Natural killer cell (primary cell): Measurements from ENCODE around the gene NPW. TPM values are rescaled to one million over a fixed set of nuclear protein-coding genes. Genes with fewer than 3 reads are reported as not detected.

ENCODE experiments used
- ATAC-seq, 3 donors: fragments of 150-1000 bp in 2 of 3; fragments of 200-7000 bp in 1 of 3; cut with Tn5 transposase; 1 replicate in 1 of 3; 2 replicates in 2 of 3; pipeline ENCODE4 v1.10.0; 2021; ENCODE audit warnings: mild to moderate bottlenecking in 2 of 3, moderate library complexity in 2 of 3
- DNase-seq, 2 donors: peaks; one replicate each; pipeline versions ENCODE4 v3.0.0 to v3.0.0-alpha.2; 2013 to 2021; ENCODE audit warnings: mixed read lengths in 1 of 2
- H3K27ac ChIP-seq: one replicate; pipeline ENCODE4 v1.5.1; 2013; ENCODE audit warnings: mild to moderate bottlenecking, low read length
- H3K27me3 ChIP-seq: one replicate; pipeline ENCODE4 v1.6.1; 2013; ENCODE audit warnings: low read length; ENCODE audit not compliant: control insufficient read depth, insufficient read depth
- H3K36me3 ChIP-seq: one replicate; pipeline ENCODE4 v1.6.1; 2013; ENCODE audit warnings: low read length; ENCODE audit not compliant: control insufficient read depth, insufficient read depth
- H3K4me1 ChIP-seq: one replicate; pipeline ENCODE4 v1.6.1; 2013; ENCODE audit warnings: low read length; ENCODE audit not compliant: control insufficient read depth, insufficient read depth
- H3K4me3 ChIP-seq: one replicate; pipeline ENCODE4 v1.5.1; 2013; ENCODE audit warnings: low read length
- H3K9me3 ChIP-seq: one replicate; pipeline ENCODE4 v1.6.1; 2013; ENCODE audit warnings: low read length; ENCODE audit not compliant: control insufficient read depth, insufficient read depth
- H3K27ac Mint-ChIP-seq, 2 donors: one replicate each; pipeline ENCODE4 v1.8.0; 2022; ENCODE audit warnings: mild to moderate bottlenecking in 2 of 2, mixed read lengths in 2 of 2, moderate library complexity in 1 of 2
- H3K27me3 Mint-ChIP-seq, 2 donors: one replicate each; pipeline ENCODE4 v1.8.0; 2022; ENCODE audit warnings: low read depth in 2 of 2, mixed read lengths in 2 of 2
- H3K36me3 Mint-ChIP-seq: one replicate; pipeline ENCODE4 v1.8.0; 2022; ENCODE audit warnings: mixed read lengths
- H3K4me1 Mint-ChIP-seq, 2 donors: one replicate each; pipeline ENCODE4 v1.8.0; 2022; ENCODE audit warnings: mixed read lengths in 2 of 2
- H3K4me3 Mint-ChIP-seq: one replicate; pipeline ENCODE4 v1.8.0; 2022; ENCODE audit warnings: mild to moderate bottlenecking, moderate library complexity, mixed read lengths
- H3K9me3 Mint-ChIP-seq, 2 donors: one replicate each; pipeline ENCODE4 v1.8.0; 2022; ENCODE audit warnings: mixed read lengths in 2 of 2
- WGBS: methylation state at CpG from one replicate; pipeline ENCODE4 v1.1.7; 2013; ENCODE audit warnings: missing lambda C conversion rate; ENCODE audit not compliant: insufficient coverage; 5-methylcytosine and 5-hydroxymethylcytosine counted together
- intact Hi-C: fragments of 100-400 bp; cut with micrococcal nuclease; formaldehyde crosslinking; loops from one replicate; pipeline ENCODE4 v1.14.2; 2022
- total RNA-seq, 4 donors: library from RNA; stranded (reverse); fragments of 120-200 nt in 1 of 4; gene quantifications; one replicate each; pipeline versions ENCODE4 v1.2.3 to v1.2.4, GENCODE V29; 2013 to 2022
- TF ChIP-seq, protein P1 (sequence below): fragments of 200-600 bp; IDR thresholded peaks from one replicate; pipeline ENCODE4 v1.8.0; 2022; ENCODE audit warnings: antibody characterized with exemption

Gene NPW
- total RNA-seq, 3 donors from 2014 or later (not counting 1 experiment from before 2014, with no cell fraction given), result 0.80 TPM; not detected in 2

DNA sequence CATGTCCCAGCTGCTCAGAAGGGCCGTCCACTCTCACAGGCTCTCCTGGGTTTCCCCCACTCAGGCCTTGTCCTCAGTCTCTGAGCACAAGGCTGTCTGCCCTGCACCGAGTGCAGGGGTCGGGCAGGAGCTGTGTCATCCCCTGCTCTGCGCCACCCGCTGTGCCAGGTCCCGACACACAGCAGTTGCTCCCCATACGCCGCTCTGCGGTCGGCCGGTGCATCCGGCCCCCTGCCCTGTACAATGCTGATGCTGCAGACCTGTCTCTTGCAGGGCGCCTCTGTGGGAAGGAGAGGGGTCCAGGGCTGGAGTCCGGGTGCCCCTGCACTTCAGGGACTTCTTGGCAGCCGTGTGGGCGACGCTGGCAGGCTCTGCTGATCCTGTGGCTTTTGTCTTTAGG is 34.3 kb downstream of the NPW start:
- no peak for DNase-seq
- ATAC-seq, result peak in 1 of 3 donors; percentile 23
- H3K4me3 Mint-ChIP-seq, result no peak overlapping the region
- no peaks in the 10 kb centered on the region for H3K9me3 Mint-ChIP-seq
- WGBS, result 97% methylated on average over 17 of the region's 17 CpGs
- H3K27ac ChIP-seq, result no peak overlapping the region
- H3K27me3 Mint-ChIP-seq, result no peaks in the 10 kb centered on the region
- TF ChIP-seq, protein P1, sequence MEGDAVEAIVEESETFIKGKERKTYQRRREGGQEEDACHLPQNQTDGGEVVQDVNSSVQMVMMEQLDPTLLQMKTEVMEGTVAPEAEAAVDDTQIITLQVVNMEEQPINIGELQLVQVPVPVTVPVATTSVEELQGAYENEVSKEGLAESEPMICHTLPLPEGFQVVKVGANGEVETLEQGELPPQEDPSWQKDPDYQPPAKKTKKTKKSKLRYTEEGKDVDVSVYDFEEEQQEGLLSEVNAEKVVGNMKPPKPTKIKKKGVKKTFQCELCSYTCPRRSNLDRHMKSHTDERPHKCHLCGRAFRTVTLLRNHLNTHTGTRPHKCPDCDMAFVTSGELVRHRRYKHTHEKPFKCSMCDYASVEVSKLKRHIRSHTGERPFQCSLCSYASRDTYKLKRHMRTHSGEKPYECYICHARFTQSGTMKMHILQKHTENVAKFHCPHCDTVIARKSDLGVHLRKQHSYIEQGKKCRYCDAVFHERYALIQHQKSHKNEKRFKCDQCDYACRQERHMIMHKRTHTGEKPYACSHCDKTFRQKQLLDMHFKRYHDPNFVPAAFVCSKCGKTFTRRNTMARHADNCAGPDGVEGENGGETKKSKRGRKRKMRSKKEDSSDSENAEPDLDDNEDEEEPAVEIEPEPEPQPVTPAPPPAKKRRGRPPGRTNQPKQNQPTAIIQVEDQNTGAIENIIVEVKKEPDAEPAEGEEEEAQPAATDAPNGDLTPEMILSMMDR, result no peak
- peak overlapping the region in 1 of 2 donors; percentile 42 for H3K27ac Mint-ChIP-seq
- intact Hi-C loops, result no loop called here
- H3K27me3 ChIP-seq, result no peaks in the 10 kb centered on the region
- no peaks in the 10 kb centered on the region for H3K4me1 ChIP-seq
- H3K36me3 Mint-ChIP-seq, result no peaks in the 10 kb centered on the region
- no peaks in the 10 kb centered on the region for H3K9me3 ChIP-seq
- peaks cover 43% of the 10 kb centered on the region for H3K36me3 ChIP-seq
- H3K4me1 Mint-ChIP-seq, result peaks cover under 1 to 9% of the 10 kb centered on the region in 2 donors
- no peak overlapping the region for H3K4me3 ChIP-seq

DNA sequence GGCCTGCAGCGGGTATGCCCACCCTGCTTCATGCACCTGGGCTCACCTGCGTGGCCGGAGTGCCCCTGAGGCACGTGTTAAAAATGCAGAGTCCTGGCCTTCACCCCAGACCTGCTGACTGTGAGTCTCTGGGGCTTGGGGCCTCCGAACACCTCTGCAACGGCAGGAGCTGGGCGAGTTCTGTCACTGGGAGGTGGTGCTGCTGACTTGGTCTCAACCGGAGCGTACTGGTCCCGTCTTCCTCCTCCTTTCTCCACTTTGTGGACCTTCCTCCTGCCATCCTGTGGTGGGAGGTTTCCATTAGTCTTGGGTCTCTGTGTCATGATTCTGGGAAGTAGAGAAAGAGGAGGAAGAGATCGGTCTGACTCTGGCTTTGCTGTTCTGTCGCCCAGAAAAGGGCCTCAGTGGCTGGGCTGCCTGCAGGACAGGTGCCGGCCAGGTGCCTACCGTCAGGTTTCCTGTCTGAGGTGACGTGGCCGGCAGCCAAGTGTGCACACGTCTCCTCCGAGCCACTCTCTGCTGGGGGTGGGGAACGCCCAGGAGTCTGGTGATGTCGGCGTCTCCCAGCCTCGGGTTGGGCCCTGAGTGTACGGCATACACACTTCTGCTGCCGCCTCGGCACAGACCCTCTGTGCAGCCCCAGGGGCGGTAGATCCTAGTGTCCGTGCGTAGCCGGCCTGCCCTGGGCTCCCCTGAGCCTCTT is 35.1 kb downstream of the NPW start:
- Histone ChIP-seq H3K27ac (no peak overlapping the region), H3K9me3 (no peaks in the 10 kb centered on the region), H3K36me3 (peaks cover 43% of the 10 kb centered on the region), H3K4me3 (no peak overlapping the region), H3K27me3 (no peaks in the 10 kb centered on the region), H3K4me1 (no peaks in the 10 kb centered on the region)
- H3K9me3 Mint-ChIP-seq, result no peaks in the 10 kb centered on the region
- H3K36me3 Mint-ChIP-seq, result no peaks in the 10 kb centered on the region
- no peak overlapping the region for H3K4me3 Mint-ChIP-seq
- H3K4me1 Mint-ChIP-seq, result peaks cover 0 to 9% of the 10 kb centered on the region in 2 donors
- H3K27ac Mint-ChIP-seq, result no peak overlapping the region
- ATAC-seq (no peak), DNase-seq (no peak)
- TF ChIP-seq, protein P1, result no peak
- intact Hi-C loops, result no loop called here
- 94% methylated on average over 26 of the region's 29 CpGs for WGBS
- no peaks in the 10 kb centered on the region for H3K27me3 Mint-ChIP-seq

DNA sequence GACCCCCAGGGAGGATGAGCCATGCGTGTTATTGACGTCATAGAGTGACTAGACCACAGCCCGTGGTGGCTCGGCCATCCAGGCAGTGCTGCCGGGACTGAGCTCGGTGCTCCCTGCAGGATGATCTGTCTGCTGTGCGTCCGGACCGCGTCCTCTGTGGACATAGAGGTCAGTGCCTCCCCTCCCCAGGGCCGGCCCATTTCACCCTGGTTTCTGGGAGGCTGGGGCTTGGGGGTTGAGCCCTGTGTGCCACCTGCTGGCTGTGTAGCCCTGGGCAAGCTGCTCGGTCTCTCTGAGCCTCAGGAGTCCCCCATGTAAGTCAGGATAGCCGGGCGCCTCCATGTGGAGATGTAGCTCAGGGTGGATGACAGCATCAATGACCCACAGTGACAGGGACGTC is 36.5 kb downstream of the NPW start:
- no peaks in the 10 kb centered on the region for H3K9me3 ChIP-seq
- Mint-ChIP-seq H3K27ac (no peak overlapping the region), H3K9me3 (no peaks in the 10 kb centered on the region), H3K36me3 (no peaks in the 10 kb centered on the region), H3K4me1 (peaks cover 0 to 9% of the 10 kb centered on the region in 2 donors), H3K4me3 (no peak overlapping the region), H3K27me3 (no peaks in the 10 kb centered on the region)
- DNase-seq (peak in 1 of 2 donors; percentile 18), ATAC-seq (no peak)
- WGBS, result 97% methylated on average over 15 of the region's 15 CpGs
- peaks cover 46% of the 10 kb centered on the region for H3K36me3 ChIP-seq
- TF ChIP-seq, protein P1, result no peak
- intact Hi-C loops, result no loop called here
- H3K27ac ChIP-seq, result no peak overlapping the region
- no peaks in the 10 kb centered on the region for H3K27me3 ChIP-seq
- no peaks in the 10 kb centered on the region for H3K4me1 ChIP-seq
- H3K4me3 ChIP-seq, result no peak overlapping the region
